NCI-H82 treated with DMSO at 0.1 percent for 48 hours (cell line): ENCODE data around the gene TRHDE.
"Not testable (repeated sequence)": the region's sequence is repeated elsewhere in the genome, so short reads cannot be mapped to it uniquely, and the experiment has no call there.

Experiments used
- DNase-seq: peaks from one replicate; lab custom pipeline; 2025; ENCODE audit not compliant: unreplicated experiment; lab: John Stamatoyannopoulos, UW

Gene TRHDE

DNA sequence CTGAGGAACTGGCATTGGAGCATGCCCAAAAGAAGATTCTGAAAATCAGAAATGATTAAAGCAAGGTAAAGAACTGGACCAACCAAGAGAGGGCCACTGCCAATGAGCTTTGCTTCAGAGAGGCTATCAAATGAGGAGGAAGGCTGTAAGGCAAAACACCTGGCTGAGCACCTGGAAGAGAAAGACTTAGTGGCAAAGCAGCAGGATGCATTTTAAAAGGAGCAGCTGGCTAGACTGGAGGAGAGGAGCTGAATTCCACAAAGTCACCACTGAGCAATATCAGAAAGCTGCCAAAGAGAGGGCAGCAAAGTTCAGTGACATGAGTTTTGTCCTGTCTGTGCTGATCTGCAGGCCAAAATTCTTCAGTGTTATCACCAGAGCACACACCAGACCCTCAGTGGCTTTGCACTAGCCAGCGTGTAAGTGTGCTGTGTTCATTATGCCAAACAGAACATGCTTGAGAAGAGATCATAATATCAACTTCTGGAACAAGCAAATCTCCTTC lies 338.7 kb downstream of the TRHDE start:
- DNase-seq, result no peak

DNA sequence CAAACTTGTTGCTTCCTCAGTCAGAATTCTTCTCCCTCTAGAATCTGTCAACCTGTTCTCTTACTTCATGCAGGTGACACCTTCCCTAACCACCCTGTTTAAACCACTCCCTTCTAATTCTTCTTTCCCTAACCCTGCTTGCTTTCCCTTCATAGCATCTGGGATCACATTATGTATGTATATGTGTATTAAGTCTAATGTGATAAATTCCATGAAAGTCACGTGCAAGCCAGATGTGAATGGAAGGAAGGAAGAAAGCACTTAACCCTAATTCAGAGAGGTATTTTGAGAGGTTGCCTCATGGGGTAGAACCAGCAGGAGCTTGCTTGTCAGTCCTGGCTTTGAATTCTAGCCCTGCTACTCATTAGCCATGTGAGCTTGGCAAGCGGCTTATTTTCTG lies 340.0 kb downstream of the TRHDE start:
- no peak for DNase-seq

DNA sequence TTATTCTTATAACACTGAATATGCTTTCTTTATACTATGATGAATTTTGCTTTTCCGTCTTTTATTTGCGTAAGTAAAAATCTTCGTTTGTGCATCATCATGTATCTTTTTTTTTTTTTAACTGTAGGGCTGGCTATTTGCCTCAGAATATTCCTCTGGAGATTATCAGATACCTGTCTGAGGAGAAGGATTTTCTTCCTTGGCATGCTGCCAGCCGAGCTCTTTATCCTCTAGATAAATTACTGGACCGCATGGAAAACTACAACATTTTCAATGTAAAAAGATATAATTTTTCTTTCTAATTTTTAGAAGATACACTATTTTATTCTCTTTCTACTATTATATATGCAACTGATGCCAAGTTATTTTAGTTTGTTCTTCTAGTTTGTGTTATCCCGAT lies 346.6 kb downstream of the TRHDE start:
- DNase-seq, result peak; percentile 1

DNA sequence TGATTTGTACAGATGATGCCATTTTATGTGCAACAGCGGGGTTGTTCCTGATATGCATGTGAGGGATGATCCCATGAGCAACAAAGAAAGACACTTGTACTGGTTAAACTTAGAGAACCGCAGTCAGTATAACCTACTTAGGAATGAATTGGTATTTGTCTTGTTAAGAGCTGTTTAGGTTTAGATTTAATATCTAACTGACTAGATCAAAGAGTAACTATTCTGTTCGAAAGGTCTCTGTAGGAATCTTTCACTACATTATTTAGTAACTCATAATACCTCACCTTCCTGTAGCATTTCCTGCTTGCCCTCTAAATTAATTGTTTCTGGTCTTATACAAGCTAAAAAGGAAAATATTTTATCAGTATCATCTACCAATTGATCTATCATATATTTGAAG lies 350.4 kb downstream of the TRHDE start:
- no peak for DNase-seq

DNA sequence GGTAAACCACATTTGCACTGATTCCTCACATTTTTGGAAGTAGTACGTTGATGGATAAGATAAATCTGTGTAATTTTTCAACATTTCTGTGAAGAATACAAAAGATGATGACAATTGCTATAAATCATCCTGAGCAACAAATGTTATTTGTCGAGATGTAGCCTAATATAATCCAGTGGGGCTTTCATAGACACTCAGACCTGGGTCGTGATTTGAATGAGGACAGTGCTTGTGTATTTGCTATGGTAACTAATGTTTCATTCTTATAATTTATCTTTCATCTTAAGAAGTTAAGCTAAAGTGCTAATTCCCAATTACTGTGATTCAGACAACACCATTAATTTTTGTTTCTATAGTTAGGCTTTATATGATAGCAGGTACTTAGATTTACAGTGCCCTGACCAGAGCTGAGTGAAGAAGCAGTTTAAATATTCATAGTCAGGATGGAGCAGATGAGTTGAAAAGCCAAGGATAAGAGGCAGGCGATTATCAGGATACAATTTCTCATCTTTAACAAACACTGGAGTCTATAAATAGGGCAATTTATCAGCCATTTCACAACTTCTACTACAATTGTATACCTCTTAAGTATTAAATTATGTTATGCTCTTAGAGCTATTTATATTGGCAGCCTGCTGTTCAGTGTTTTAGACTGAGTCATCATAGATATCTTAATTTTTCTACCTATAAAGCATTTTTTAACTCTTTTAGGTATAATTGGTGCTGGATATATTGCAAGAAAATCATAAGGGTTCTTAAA lies 359.9 kb downstream of the TRHDE start:
- no peak for DNase-seq

DNA sequence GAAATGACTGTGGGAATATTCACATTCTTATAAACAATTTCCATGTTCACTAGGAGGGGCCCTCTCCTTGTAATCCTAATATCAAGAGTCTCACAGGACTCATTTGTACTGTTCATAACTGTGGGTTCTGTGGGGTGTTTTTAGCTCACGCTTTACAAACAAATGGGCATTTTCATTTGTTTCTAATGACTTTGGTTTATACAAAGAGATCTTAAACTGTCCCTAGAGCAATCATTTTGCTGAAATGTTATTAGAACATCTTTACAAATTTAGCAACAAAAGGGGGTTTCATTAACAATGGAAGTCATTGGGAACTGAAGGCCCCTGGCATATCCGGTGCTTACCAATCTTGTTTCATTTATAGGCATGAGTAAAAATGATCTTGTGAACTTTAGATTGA lies 370.5 kb downstream of the TRHDE start:
- no peak for DNase-seq

DNA sequence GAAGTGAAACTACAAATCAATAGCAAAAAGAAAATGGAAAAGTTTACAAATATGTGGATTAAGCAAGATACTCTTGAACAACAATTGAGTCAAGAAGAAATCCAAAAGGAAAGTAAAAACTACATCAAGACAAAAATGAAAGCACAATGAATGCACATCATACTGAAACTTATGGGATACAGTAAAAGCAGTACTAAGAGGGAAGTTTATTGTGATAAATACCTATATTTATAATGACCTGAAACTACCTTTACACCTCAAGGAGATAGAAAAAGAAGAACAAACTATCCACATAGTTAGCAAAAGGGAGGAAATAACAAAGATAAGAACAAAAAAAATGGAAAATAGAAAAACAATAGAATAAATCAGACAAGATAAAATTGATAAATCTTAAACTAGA lies 375.0 kb downstream of the TRHDE start:
- DNase-seq, result no peak

DNA sequence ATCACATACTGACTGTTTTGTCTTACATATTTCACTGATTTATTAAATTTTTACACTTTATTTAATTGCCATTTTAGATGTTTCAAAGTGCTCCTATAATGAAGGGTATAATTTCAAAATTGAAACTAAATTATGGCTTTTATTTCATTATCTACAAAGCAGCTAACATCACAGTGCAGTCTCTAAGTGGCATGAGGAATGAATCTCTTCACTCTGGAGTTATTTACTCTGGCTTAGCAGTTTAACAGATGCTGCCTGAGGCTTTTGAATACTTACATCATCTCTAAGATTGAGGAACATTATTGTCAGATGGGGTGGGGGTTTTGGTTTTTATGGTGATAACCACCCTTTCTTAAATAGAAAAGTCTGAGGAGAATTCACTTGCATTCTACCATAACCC lies 386.4 kb downstream of the TRHDE start:
- DNase-seq, result no peak

DNA sequence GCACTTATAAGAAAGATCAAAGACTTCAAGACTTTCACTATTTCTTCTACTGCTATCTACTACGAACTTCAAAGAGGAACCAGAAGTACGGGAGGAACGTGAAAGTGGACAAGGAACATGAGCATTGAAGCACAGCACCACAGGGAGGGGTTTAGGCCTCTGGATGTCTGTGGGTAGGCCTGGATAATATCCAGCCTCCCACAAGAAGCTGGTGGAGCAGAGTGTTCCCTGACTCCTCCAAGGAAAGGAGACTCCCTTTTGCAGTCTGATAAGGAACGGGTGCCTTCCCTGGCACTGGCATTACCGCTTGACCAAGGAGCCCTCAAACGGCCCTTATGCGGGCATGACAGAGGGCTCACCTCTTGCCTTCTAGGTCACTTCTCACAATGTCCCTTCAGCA lies 388.0 kb downstream of the TRHDE start:
- not testable (repeated sequence) for DNase-seq

DNA sequence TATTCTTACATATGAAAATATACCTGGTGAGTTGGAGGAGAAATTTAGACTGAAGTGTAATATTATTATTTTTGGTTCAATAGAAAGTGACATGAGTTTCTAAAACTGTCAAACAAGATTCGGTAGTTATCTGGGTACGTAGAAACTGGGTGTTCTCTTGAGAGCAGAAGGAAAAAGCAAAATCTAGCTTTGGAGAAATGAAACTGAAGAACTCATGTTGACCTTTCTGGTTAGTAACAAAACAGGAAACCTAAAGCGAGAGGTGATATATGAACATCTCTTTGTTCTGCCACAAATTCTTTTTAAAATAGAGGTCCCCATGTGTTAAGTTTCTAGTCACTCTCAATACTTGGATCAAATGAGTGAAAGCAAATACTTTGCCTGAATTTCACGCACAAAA lies 401.7 kb downstream of the TRHDE start:
- no peak for DNase-seq

DNA sequence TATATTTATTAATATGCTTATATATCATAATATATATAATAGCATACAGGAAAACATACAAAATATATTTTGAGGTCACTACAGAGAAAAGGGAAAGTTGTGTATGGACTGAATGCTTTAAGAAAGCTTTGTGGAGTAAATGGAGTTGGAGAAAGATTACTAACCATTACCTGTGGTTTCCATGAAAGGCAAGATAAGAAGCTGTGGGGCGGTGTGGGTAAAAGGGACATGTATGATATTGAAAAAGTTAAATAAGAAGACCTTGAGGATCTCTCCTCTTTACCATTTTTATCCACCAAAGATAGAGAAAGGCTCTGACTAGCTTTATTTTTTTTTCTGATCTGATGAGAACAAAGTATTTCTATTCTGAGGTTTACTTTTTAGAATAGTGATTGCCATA lies 404.4 kb downstream of the TRHDE start:
- no peak for DNase-seq

DNA sequence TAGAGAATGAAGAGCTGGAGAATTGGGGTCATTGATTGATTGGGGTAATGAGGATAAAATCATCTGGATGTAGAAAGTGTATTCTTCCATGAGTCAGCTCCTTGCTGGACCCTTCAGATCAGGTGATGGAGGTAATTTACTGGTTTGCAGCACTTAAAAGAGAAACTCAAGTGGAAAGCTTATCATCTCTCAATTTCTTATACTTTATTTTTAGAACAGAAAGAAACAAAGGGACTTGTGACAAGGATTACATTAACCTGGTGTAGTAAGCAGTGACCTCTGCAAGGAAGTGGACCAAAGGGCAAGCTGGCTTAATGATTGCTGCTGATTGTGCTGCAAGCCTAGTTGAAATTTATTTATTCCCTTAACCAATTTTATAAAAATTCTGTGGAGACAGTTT lies 405.0 kb downstream of the TRHDE start:
- DNase-seq, result no peak

DNA sequence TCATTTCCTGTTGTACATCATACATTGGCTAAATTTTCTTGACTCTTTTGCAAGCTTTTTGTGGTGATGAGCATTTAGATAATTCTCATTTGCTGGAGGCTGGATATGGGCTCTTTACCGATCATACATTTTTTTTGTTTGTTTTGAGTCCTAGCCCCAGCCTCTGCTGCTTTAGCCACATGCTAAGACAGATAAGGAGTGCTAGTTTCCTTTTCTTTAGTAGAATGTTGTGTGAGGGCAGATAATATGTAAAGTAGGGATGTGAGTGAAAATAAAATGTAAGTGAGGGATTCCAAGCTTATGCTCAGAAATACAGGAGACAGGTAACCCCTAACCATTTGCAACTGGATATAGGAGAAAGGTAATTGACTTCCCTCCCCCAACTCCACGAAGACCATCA lies 405.7 kb downstream of the TRHDE start:
- no peak for DNase-seq

DNA sequence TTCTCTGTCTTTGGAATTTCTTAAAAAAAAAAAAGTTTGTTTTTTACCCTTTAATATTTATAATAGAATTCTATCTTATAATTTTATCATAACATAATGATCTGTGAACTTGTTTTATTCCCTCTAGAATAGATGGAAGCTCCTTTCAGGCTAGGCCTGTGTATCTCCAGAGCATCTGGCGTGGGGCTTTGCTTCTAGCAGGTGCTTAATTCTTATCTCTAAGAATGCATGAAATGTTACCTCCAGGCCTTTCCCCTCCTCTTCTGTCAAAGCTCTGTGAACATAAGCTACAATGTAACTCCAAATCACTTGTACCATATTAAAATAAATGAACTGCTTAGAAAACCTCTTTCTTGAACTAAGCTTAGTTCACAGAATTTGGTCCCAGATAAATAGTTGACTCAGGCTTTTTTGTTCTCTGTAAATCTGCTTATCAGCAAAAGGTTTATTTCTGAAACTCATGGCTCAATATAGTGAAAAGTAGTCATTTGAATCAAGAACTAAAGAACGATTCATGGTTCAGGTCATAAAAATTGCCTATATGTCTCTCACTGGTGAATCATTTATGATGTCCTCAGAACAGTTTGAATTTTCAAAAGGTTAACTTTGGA lies 407.1 kb downstream of the TRHDE start:
- no peak for DNase-seq

DNA sequence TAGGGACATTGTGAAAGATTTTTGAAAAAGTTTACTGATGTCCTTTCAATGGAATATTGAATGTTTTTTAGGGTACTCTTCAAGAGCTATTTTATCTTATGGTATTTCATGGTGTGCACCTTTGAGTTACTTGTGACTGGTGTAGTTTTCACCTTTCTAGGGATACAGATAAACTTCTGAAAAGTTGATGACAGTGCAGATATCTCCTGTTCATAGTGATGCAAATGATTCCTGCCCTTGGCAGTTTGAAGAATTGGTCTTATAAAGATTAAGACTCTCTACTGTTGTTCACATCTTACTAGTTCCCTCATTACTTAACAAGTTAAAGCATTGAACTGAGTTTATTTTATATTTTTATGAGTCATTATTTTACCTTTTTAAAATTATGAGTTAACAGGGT lies 408.9 kb downstream of the TRHDE start:
- DNase-seq, result no peak

DNA sequence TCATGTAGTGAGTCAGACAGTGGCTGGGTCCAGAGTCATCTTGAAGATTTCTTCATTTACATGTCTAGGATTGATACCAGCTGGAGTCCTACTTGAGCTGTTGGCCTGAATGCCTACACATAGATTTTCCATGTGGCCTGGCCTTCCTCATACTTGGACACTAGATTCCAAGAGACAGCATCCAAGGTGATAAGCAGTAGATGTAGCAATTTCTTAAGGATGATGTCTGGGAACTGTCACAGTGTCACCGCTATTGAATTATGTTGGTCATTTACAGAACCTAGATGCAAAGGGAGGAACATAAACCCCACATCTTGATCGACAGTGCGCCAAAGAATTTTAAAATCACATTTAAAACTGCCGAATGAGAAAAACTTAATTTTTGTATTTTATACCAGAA lies 412.3 kb downstream of the TRHDE start:
- no peak for DNase-seq

DNA sequence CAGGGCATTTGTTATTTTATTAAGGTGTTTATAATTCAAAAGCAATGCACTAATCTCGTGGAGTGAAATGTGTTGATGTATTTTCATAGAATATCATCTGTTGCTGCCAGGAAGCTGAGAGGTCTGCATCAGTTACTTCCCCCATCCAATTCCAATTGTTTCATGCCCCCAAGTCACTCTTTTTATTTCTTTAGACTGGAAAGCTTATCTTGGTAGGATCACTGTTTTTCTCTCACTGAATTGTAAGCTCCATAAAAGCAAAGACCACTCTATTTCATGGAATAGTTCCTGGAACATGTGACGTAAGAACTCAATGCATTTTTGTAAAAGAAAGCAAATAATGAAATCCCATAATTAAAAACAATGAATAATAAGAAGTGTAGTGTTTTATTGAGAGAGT lies 420.2 kb downstream of the TRHDE start:
- DNase-seq, result no peak

DNA sequence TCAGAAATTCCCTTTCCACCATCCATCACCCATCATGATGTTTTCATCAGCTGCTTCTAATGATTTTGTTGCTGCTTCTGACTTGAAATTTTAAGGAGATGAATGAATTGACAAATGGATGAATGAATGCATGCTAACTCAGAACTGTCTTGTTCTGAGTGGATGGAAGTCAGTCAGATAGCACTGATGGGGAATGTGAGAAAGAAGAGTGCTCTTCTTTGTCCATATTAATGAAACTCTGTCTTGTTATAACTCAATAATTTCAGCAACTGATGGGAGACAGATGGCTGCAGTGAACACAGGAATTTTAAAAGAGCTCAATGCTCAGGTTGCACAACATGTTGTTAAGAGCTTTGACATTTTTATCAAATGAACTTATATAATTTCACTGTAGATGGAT lies 422.0 kb downstream of the TRHDE start:
- no peak for DNase-seq

DNA sequence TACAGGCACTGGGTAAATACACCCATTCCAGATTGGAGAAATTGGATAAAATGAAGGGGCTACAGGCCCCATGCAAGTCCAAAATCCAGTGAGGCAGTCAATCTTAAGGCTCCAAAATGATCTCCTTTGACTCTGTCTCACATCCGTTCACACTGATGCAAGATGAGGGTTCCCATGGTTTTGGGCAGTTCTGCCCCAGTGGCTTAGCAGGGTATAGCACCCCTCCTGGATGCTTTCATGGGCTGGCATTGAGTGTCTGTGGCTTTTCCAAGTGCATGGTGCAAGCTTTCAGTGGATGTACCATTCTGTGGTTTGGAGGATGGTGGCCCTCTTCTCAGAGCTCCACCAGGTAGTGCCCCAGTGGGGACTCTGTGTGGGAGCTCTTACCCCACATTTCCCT lies 427.2 kb downstream of the TRHDE start:
- no peak for DNase-seq

DNA sequence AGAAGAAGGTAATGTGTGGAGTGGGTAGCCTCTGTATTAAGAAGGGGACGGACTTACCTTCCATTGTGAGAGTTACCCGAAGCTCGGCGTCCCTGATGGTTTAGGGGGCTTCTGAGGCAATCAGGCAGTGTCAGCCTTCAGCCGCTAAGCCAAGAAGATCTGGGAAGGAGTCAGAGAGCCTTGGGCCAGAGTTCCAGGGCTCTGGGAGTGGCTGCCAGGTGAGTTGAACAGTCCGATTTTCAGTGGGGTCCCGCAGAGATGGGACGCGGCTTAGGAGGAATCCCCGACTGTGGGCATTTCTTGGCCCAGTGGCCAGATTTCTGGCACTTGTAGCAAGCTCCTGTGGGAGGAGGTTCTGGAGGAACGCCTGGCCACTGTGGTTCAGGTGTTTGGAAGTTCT lies 439.9 kb downstream of the TRHDE start:
- not testable (repeated sequence) for DNase-seq

DNA sequence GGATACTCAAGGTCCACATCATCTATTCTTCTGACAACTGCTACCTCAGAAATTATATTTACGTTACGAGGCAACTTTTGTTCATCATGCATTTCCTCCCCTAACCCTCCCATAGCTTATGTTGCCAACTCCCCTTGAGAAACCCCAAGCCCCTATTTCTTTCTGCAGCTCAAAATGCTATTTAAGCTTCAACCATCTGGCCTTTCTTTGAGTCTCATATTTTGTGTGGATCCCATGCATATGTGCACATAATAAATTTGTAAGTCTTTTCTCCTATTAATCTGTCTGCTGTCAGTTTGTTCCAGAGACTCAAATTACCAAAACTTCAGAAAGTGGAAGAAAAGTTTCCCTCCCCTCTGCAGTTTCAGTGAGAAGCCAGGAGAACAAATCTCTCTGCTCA lies 444.1 kb downstream of the TRHDE start:
- no peak for DNase-seq

DNA sequence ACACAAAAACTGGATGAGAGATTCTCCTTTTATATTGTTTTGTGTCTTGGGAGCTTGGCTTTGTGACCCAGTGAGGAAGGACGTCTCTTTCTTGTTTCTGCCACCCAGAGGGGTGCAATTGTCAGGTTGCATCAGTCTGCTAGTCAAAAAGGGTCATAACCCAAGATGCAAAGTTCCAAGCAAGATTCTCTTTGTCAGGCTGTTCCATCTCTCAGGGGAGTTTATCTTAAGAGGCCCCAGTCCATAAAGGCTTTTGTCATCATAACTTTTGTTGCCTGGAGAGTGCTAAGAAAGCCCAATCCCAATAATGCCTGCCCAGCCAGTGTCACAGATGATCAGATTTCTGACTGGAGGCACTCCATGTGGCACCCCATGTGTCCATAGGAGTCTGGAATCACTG lies 444.9 kb downstream of the TRHDE start:
- no peak for DNase-seq
